Memory B cell (primary cell): ENCODE data around the gene PPIL1.

Experiments
- ATAC-seq: fragments of 150-1000 bp; cut with Tn5 transposase; 2 replicates; pipeline ENCODE4 v1.10.0; 2021; ENCODE audit warnings: low read depth, mild to moderate bottlenecking, moderate library complexity
- DNase-seq, 2 donors: peaks; one replicate each; pipeline ENCODE4 v3.0.0; 2022; ENCODE audit warnings: low spot score in 2 of 2
- H3K27ac Mint-ChIP-seq: one replicate; pipeline ENCODE4 v1.8.0; 2022; ENCODE audit warnings: mild to moderate bottlenecking, moderate library complexity, mixed read lengths
- H3K27me3 Mint-ChIP-seq: one replicate; pipeline ENCODE4 v1.8.0; 2022; ENCODE audit warnings: mixed read lengths
- H3K36me3 Mint-ChIP-seq: one replicate; pipeline ENCODE4 v1.8.0; 2022; ENCODE audit warnings: mild to moderate bottlenecking, mixed read lengths
- H3K4me1 Mint-ChIP-seq: one replicate; pipeline ENCODE4 v1.8.0; 2022; ENCODE audit warnings: mixed read lengths
- H3K4me3 Mint-ChIP-seq: one replicate; pipeline ENCODE4 v1.8.0; 2022; ENCODE audit warnings: mild to moderate bottlenecking, moderate library complexity, mixed read lengths
- H3K9me3 Mint-ChIP-seq: one replicate; pipeline ENCODE4 v1.8.0; 2022; ENCODE audit warnings: mixed read lengths

Gene PPIL1

DNA sequence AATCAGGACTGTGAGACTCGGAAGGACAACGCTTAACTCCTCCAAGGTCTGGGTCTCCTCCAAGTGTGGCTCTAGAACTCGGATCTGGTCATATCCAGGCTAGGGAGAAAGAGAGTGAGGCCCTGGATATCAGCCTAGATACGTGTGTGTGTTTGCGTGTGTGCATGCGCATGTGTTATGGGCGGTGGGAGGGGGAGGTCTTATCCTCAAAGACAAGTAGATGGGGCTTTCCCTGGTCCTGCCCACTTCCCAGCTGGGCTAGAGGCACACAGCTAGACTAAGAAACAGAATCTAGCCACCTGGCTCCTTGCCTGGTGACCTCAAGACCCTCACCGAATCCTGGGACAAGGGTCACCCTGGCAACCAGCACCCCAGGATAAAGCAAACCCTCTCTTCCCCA is 48.6 kb downstream of the PPIL1 start:
- H3K27ac Mint-ChIP-seq = no peak overlapping the region
- no peak for ATAC-seq

DNA sequence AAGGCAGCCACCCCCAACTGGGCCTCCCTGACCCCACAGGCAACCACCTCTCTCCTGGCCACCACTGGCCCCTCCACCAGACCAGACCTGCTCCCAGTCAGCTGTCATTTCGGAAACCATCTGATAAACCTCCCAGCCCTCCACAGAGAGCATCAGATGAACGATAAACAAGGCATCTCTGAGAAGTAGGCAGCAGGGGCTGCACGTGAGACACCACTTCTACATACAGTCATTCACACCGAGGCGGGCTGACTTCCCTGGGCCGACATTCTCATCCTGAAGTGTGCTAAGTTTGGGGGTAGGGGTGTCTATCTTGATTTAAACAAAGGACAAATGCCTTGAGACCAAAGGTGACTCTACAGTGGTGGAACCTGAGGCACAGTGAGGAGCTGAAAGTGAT is 49.2 kb downstream of the PPIL1 start:
- Mint-ChIP-seq H3K4me1 (peaks cover 5% of the 10 kb centered on the region), H3K4me3 (no peak overlapping the region), H3K27ac (no peak overlapping the region), H3K27me3 (peaks cover 23% of the 10 kb centered on the region), H3K36me3 (no peaks in the 10 kb centered on the region), H3K9me3 (no peaks in the 10 kb centered on the region)
- ATAC-seq (no peak), DNase-seq (no peak)

More for the DNA sequence above, 48.6 kb downstream of the PPIL1 start:
- DNase-seq = no peak
- peaks cover 5% of the 10 kb centered on the region for H3K4me1 Mint-ChIP-seq
- H3K27me3 Mint-ChIP-seq = peaks cover 22% of the 10 kb centered on the region
- no peaks in the 10 kb centered on the region for H3K36me3 Mint-ChIP-seq
- H3K4me3 Mint-ChIP-seq = no peak overlapping the region
- no peaks in the 10 kb centered on the region for H3K9me3 Mint-ChIP-seq

- Mint-ChIP-seq H3K36me3 (no peaks in the 10 kb centered on the region), H3K4me3 (no peak overlapping the region), H3K9me3 (no peaks in the 10 kb centered on the region), H3K4me1 (peaks cover 5% of the 10 kb centered on the region), H3K27me3 (peaks cover 23% of the 10 kb centered on the region), H3K27ac (no peak overlapping the region)
- no peak for DNase-seq
- no peak for ATAC-seq
These were observed 50.4 kb downstream of the PPIL1 start for GRCh38 chr6:36824253-36824652.

GRCh38 chr6:36823421-36824096 is 51.0 kb downstream of the PPIL1 start:
- peaks cover 5% of the 10 kb centered on the region for H3K4me1 Mint-ChIP-seq
- no peak overlapping the region for H3K4me3 Mint-ChIP-seq
- H3K27ac Mint-ChIP-seq = no peak overlapping the region

DNA sequence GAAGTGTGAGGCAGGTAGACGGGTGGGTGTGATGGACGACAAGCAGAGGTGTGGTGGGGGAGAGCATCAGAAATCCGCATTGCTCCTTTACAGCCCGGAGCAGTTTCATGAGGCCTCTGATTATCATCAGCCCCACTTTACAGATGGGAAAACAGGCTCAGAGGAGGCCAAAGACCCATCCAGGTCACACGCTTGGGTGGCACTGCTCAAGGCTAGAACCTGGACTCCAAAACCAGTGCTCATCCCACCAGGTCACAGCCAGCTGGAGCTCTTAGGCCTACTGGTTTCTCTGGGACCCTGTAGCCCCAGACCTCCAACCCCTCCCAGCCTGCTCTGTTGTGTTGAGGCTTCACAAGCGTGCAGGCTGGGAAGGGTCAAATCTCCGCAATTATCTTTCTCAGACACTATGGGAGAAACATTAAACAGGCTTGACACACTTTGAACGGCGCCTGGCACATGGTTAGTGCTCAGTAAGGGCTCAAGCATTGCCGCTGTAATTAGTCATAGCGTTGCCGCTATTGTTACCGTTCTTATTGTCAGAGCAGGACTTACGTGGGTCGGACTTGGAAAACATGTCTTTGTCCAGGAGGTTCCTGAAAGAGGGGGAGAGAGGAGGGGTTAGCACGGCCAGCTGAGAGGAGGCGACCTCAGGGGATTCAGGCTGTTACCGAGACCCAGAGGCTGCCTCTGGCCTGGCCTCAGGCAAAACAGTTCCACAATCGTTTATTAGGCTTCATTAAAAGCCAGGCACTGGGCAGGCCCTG is 51.9 kb downstream of the PPIL1 start:
- no peak overlapping the region for H3K4me3 Mint-ChIP-seq
- H3K9me3 Mint-ChIP-seq = no peaks in the 10 kb centered on the region
- H3K27me3 Mint-ChIP-seq = peaks cover 26% of the 10 kb centered on the region

More at GRCh38 chr6:36823421-36824096, 51.0 kb downstream of the PPIL1 start:
- Mint-ChIP-seq H3K9me3 (no peaks in the 10 kb centered on the region), H3K36me3 (no peaks in the 10 kb centered on the region), H3K27me3 (peaks cover 23% of the 10 kb centered on the region)
- DNase-seq = no peak
- ATAC-seq = no peak

GRCh38 chr6:36821581-36822335 is 52.8 kb downstream of the PPIL1 start:
- no peaks in the 10 kb centered on the region for H3K9me3 Mint-ChIP-seq
- no peaks in the 10 kb centered on the region for H3K36me3 Mint-ChIP-seq
- H3K4me1 Mint-ChIP-seq = peaks cover 3% of the 10 kb centered on the region
- H3K27ac Mint-ChIP-seq = no peak overlapping the region
- peaks cover 23% of the 10 kb centered on the region for H3K27me3 Mint-ChIP-seq
- DNase-seq (no peak), ATAC-seq (no peak)
- H3K4me3 Mint-ChIP-seq = no peak overlapping the region

More for the DNA sequence above, 51.9 kb downstream of the PPIL1 start:
- no peaks in the 10 kb centered on the region for H3K36me3 Mint-ChIP-seq
- DNase-seq = no peak
- ATAC-seq = no peak
- H3K27ac Mint-ChIP-seq = no peak overlapping the region
- H3K4me1 Mint-ChIP-seq = peaks cover 5% of the 10 kb centered on the region

GRCh38 chr6:36820700-36821580 is 53.7 kb downstream of the PPIL1 start:
- Mint-ChIP-seq H3K27ac (no peak overlapping the region), H3K4me1 (no peaks in the 10 kb centered on the region), H3K4me3 (no peak overlapping the region), H3K36me3 (no peaks in the 10 kb centered on the region), H3K27me3 (peaks cover 20% of the 10 kb centered on the region), H3K9me3 (no peaks in the 10 kb centered on the region)
- DNase-seq = no peak
- ATAC-seq = no peak

DNA sequence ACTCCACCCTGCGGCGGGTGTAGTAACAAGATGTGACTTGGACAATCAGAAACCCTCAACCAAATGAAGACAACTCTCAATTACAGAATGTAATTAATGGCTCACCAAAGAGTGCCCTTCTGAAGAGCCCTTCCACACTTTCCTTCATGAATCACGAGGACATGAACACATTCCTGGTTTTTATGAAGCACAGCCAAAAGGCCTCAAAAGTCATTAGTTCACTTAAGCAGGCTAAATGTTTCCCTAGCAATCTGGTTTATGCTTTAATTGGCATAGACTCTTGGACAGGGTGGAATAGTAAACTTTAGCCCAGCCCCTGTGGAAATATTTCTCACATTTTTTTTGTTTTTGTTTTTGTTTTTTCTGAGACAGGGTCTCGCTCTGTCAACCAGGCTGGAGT is 55.8 kb downstream of the PPIL1 start:
- ATAC-seq (no peak), DNase-seq (no peak)
- Mint-ChIP-seq H3K4me3 (no peak overlapping the region), H3K4me1 (no peaks in the 10 kb centered on the region), H3K27me3 (peaks cover 10% of the 10 kb centered on the region), H3K27ac (no peak overlapping the region), H3K36me3 (no peaks in the 10 kb centered on the region), H3K9me3 (no peaks in the 10 kb centered on the region)

DNA sequence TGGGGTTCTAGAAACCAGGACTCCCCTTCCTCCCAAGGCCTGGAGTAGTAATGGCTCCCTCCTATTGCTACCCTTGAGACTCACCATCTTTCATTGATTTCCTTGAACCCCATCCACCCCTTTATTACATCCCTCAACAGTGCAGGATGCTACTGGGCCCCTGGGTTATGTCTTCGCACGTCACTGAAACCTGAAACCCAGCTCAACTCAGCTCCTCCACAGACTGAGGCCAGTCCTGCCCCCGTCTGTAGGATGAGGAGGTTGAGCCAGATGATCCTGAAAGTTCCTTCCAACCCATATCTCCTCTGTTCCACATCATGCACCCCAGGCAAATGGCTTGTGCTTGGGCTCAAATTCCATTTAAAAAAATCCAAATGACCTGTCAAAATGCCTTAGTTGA is 56.8 kb downstream of the PPIL1 start:
- H3K9me3 Mint-ChIP-seq = no peaks in the 10 kb centered on the region
- ATAC-seq (no peak), DNase-seq (no peak)
- H3K4me3 Mint-ChIP-seq = no peak overlapping the region
- no peak overlapping the region for H3K27ac Mint-ChIP-seq
- H3K27me3 Mint-ChIP-seq = peaks cover 10% of the 10 kb centered on the region
- H3K4me1 Mint-ChIP-seq = no peaks in the 10 kb centered on the region
- no peaks in the 10 kb centered on the region for H3K36me3 Mint-ChIP-seq

GRCh38 chr6:36817176-36817817 is 57.3 kb downstream of the PPIL1 start:
- no peaks in the 10 kb centered on the region for H3K9me3 Mint-ChIP-seq
- DNase-seq (no peak), ATAC-seq (no peak)
- H3K36me3 Mint-ChIP-seq = no peaks in the 10 kb centered on the region
- no peak overlapping the region for H3K27ac Mint-ChIP-seq
- no peak overlapping the region for H3K4me3 Mint-ChIP-seq
- H3K4me1 Mint-ChIP-seq = no peaks in the 10 kb centered on the region
- H3K27me3 Mint-ChIP-seq = peaks cover 10% of the 10 kb centered on the region

DNA sequence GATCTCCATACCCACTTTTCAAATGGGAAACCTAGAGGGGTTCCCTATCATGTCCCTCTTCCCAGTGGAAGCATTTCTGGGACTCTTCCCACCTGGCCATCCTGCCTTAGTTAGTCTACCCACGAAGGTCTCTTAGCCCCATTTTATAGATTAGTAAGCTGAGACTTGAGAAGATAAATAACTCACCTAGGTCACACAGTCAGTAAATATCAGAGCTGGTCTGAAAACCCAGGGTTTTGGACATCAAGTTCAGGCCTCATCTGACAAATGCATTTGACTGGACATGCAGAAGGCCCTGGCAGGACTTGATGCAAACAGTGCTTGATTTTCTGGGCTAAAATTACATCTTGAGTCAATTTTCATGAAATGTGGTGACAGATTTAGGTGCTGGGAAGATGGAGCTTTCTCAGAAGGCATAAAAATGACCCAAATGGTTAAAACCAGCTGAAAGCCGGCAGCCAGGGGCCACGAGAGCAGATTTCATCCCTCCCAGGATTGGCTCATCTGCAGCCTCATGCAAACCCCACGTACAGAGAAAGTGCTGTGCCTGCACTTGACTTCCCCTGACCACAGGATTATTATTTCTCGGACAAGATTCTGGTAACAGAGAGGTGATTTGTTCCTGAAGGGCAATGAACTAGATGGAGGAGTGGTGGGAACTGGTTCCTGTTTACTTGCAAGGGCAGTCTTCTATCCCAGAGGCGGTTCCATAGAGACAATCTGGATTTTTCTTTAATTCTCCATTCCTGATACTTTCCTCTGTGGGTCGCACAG is 58.5 kb downstream of the PPIL1 start:
- no peaks in the 10 kb centered on the region for H3K9me3 Mint-ChIP-seq
- peaks cover 8% of the 10 kb centered on the region for H3K27me3 Mint-ChIP-seq
- DNase-seq (no peak), ATAC-seq (no peak)
- no peak overlapping the region for H3K4me3 Mint-ChIP-seq
- H3K4me1 Mint-ChIP-seq = no peaks in the 10 kb centered on the region
- no peak overlapping the region for H3K27ac Mint-ChIP-seq
- no peaks in the 10 kb centered on the region for H3K36me3 Mint-ChIP-seq

- H3K9me3 Mint-ChIP-seq = no peaks in the 10 kb centered on the region
- H3K4me1 Mint-ChIP-seq = no peaks in the 10 kb centered on the region
- no peak overlapping the region for H3K27ac Mint-ChIP-seq
- peaks cover 9% of the 10 kb centered on the region for H3K27me3 Mint-ChIP-seq
- DNase-seq (no peak), ATAC-seq (no peak)
- no peaks in the 10 kb centered on the region for H3K36me3 Mint-ChIP-seq
- H3K4me3 Mint-ChIP-seq = no peak overlapping the region
These were observed 60.4 kb downstream of the PPIL1 start for GRCh38 chr6:36814249-36814648.

DNA sequence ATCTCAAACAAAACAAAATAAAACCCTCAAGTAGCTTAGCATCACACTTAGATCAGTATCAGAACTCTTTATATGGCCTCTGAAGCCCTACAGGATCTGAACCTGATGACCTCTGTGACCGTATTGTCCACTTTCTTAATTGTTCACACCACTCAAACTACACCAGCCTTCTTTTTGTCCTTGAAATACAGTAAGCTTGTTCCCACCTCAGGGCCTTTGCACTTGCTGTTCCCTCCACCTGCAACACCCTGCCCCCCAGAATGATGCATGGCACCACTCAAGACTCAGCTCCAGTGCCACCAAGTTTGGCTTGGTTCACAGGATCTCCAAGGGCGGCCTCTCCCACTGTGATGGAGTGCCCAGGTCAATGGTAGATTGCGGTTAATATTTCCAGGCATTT is 61.1 kb downstream of the PPIL1 start:
- Mint-ChIP-seq H3K9me3 (no peaks in the 10 kb centered on the region), H3K4me3 (no peak overlapping the region), H3K27me3 (peaks cover 12% of the 10 kb centered on the region), H3K36me3 (no peaks in the 10 kb centered on the region), H3K4me1 (no peaks in the 10 kb centered on the region), H3K27ac (no peak overlapping the region)
- ATAC-seq (no peak), DNase-seq (no peak)
